Fibroblast of gingiva (primary cell): ENCODE measurements around the gene CROT.

Source experiments
- DNase-seq: peaks from one replicate; pipeline ENCODE4 v3.0.0-alpha.2; 2011; ENCODE audit warnings: low read depth

The CROT gene

GRCh38 chr7:87345166-87345927, at the start of gene CROT:
Gene CROT, plus strand, starts transcription at chr7:87345664. Its CDS starts 3,405 bp downstream, at chr7:87349069.
- peak; percentile 91 for DNase-seq

GRCh38 chr7:87300756-87301155, 44.7 kb upstream of the CROT start:
- no peak for DNase-seq

- no peak for DNase-seq
Measured at GRCh38 chr7:87310790-87311419, 34.6 kb upstream of the CROT start.

- DNase-seq = peak; percentile 61
Measured at GRCh38 chr7:87312215-87312865, 33.1 kb upstream of the CROT start.

GRCh38 chr7:87316097-87316700, 29.3 kb upstream of the CROT start:
- DNase-seq = no peak

GRCh38 chr7:87316846-87317552, 28.5 kb upstream of the CROT start:
- peak; percentile 95 for DNase-seq

GRCh38 chr7:87317691-87318245, 27.7 kb upstream of the CROT start:
- DNase-seq = no peak

- DNase-seq = no peak
Measured at GRCh38 chr7:87318741-87319140, 26.7 kb upstream of the CROT start.

GRCh38 chr7:87319154-87319581, 26.3 kb upstream of the CROT start:
- peak; percentile 13 for DNase-seq

GRCh38 chr7:87322912-87323311, 22.6 kb upstream of the CROT start:
- DNase-seq = no peak

GRCh38 chr7:87325576-87326370, 19.7 kb upstream of the CROT start:
- no peak for DNase-seq

GRCh38 chr7:87328281-87328680, 17.2 kb upstream of the CROT start:
- DNase-seq = peak; percentile 42

GRCh38 chr7:87330316-87330715, 15.1 kb upstream of the CROT start:
- no peak for DNase-seq

- no peak for DNase-seq
Measured at GRCh38 chr7:87330942-87331341, 14.5 kb upstream of the CROT start.

- DNase-seq = no peak
Measured at GRCh38 chr7:87331687-87332252, 13.7 kb upstream of the CROT start.

GRCh38 chr7:87332321-87332720, 13.1 kb upstream of the CROT start:
- DNase-seq = no peak

- DNase-seq = no peak
Measured at GRCh38 chr7:87336136-87336535, 9.3 kb upstream of the CROT start.

- no peak for DNase-seq
Measured at GRCh38 chr7:87337331-87337730, 8.1 kb upstream of the CROT start.

GRCh38 chr7:87339373-87339897, 6.0 kb upstream of the CROT start:
- DNase-seq = peak; percentile 83

- no peak for DNase-seq
Measured at GRCh38 chr7:87341441-87341840, 4.0 kb upstream of the CROT start.
